Endodermal cell (in vitro differentiated cells): ENCODE data around the gene C9orf78. TPM values are rescaled to one million over a fixed set of nuclear protein-coding genes. Genes with fewer than 3 reads are reported as not detected.

Experiments
- DNase-seq: peaks from one replicate; pipeline ENCODE4 v3.0.0-alpha.2; 2017
- H3K27ac ChIP-seq: 2 replicates; pipeline ENCODE4 v1.5.1; 2013; ENCODE audit warnings: mild to moderate bottlenecking, low read depth, low read length, moderate library complexity
- H3K27me3 ChIP-seq: 2 replicates; pipeline ENCODE4 v1.6.1; 2013; ENCODE audit warnings: mild to moderate bottlenecking, low read length, moderate library complexity; ENCODE audit not compliant: insufficient read depth, control insufficient read depth, poor library complexity, severe bottlenecking
- H3K36me3 ChIP-seq: 2 replicates; pipeline ENCODE4 v1.7.0; 2013; ENCODE audit warnings: mild to moderate bottlenecking, low read length, moderate library complexity; ENCODE audit not compliant: control insufficient read depth, insufficient read depth
- H3K4me1 ChIP-seq: one replicate; pipeline ENCODE4 v1.7.0; 2013; ENCODE audit warnings: low read length; ENCODE audit not compliant: control insufficient read depth, insufficient read depth
- H3K4me3 ChIP-seq: 2 replicates; pipeline ENCODE4 v1.5.1; 2013; ENCODE audit warnings: mild to moderate bottlenecking, low read length, moderate library complexity
- H3K9ac ChIP-seq: 2 replicates; pipeline ENCODE4 v1.6.1; 2013; ENCODE audit warnings: mild to moderate bottlenecking, low read length, moderate library complexity; ENCODE audit not compliant: poor library complexity, severe bottlenecking; ENCODE audit errors: extremely low read depth
- H3K9me3 ChIP-seq: 2 replicates; pipeline ENCODE4 v1.6.1; 2013; ENCODE audit warnings: mild to moderate bottlenecking, low read length, moderate library complexity; ENCODE audit not compliant: control insufficient read depth
- H3K27ac Mint-ChIP-seq: 2 replicates; pipeline ENCODE4 v1.8.0; 2020; ENCODE audit warnings: mixed read lengths
- H3K27me3 Mint-ChIP-seq: 2 replicates; pipeline ENCODE4 v1.8.0; 2021; ENCODE audit warnings: mild to moderate bottlenecking, mixed read lengths; ENCODE audit not compliant: insufficient read depth
- H3K36me3 Mint-ChIP-seq: 2 replicates; pipeline ENCODE4 v1.8.0; 2020; ENCODE audit warnings: low read depth, mixed read lengths
- H3K4me1 Mint-ChIP-seq: 2 replicates; pipeline ENCODE4 v1.8.0; 2020; ENCODE audit warnings: mixed read lengths
- H3K4me3 Mint-ChIP-seq: 2 replicates; pipeline ENCODE4 v1.8.0; 2020; ENCODE audit warnings: mild to moderate bottlenecking, moderate library complexity, mixed read lengths
- H3K9me3 Mint-ChIP-seq: 2 replicates; pipeline ENCODE4 v1.8.0; 2020; ENCODE audit warnings: mild to moderate bottlenecking, mixed read lengths
- CTCF ChIP-seq: fragments of 200-600 bp; sonication (generic); conservative IDR thresholded peaks from 2 replicates; pipeline ENCODE4 v1.5.0; 2021; ENCODE audit warnings: antibody characterized with exemption, mild to moderate bottlenecking
- WGBS, 2 experiments: methylation state at CpG; one replicate each; pipeline versions ENCODE4 v1.1.5 to v1.1.7; 2013; ENCODE audit warnings: missing lambda C conversion rate in 2 of 2, mixed read lengths in 1 of 2; ENCODE audit not compliant: insufficient coverage in 1 of 2, insufficient read length in 1 of 2; 5-methylcytosine and 5-hydroxymethylcytosine counted together
- total RNA-seq, 2 donors: library from RNA; stranded (reverse); fragmentation: NEBNext Ultra II Directional in 1 of 2; extraction: Animal tissue kit (Norgen Biotek cat#: 25700) in 1 of 2; gene quantifications; 2 replicates in 1 of 2; 3 replicates in 1 of 2; pipeline ENCODE4 v1.2.1, GENCODE V29; 2021

Gene C9orf78
- total RNA-seq, 2 donors from 2014 or later: 29.9 to 34.1 TPM

DNA sequence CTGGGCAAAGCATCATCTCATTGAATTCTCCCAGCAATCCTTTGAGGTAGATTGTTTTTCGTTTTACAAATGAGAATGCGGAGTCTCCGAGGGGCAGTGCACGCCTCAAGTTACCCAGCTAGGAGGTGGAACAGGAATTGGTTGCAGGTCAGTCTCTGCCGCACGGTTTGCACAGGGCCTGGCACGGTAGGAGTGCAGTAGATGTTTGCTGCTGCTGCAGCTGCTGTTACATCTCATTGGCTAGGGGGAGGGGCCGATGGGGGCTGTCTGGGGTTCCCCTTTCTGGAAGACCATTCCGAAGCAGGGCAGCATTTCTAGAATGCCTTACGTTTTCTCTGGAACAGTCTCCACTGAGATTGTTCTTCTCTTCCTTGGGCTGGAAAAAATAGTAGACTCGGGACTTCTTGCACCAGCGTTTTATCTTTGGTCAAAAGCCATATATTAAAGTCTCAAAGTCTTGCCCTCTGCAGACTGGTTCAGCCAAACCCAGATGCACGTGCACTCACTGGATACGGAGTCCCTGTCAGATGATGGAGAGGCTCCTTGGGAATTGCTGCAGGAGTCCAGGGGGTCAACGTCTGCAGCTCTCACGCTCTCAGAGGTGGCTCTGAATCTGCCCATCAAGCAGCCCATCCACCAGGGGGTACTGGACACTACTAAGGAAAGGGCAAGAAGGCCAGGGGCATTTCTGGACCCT is 1.4 kb upstream of the C9orf78 start:
- H3K4me1 Mint-ChIP-seq: peaks cover 26% of the 10 kb centered on the region
- no peaks in the 10 kb centered on the region for H3K27me3 ChIP-seq
- H3K9me3 Mint-ChIP-seq: no peaks in the 10 kb centered on the region
- no peaks in the 10 kb centered on the region for H3K9me3 ChIP-seq
- H3K27ac ChIP-seq: no peak overlapping the region
- TF ChIP-seq CTCF: no peak
- no peaks in the 10 kb centered on the region for H3K4me1 ChIP-seq
- peaks cover 17% of the 10 kb centered on the region for H3K36me3 Mint-ChIP-seq
- H3K36me3 ChIP-seq: peaks cover 22% of the 10 kb centered on the region
- no peak for DNase-seq
- H3K4me3 Mint-ChIP-seq: peak overlapping the region; percentile 92
- H3K9ac ChIP-seq: peak overlapping the region; percentile 75
- H3K27ac Mint-ChIP-seq: peak overlapping the region; percentile 92
- H3K27me3 Mint-ChIP-seq: peaks cover 1% of the 10 kb centered on the region
- H3K4me3 ChIP-seq: peak overlapping the region; percentile 92
- WGBS, 2 experiments: 69 to 71% methylated on average over 16 of the region's 16 CpGs

GRCh38 chr9:129835860-129836223 is 767 bp upstream of the C9orf78 start:
- H3K27me3 Mint-ChIP-seq: peaks cover 1% of the 10 kb centered on the region
- Histone ChIP-seq H3K9me3 (no peaks in the 10 kb centered on the region), H3K27ac (no peak overlapping the region), H3K27me3 (no peaks in the 10 kb centered on the region), H3K4me3 (peak overlapping the region; percentile 92), H3K4me1 (no peaks in the 10 kb centered on the region), H3K9ac (peak overlapping the region; percentile 75), H3K36me3 (peaks cover 28% of the 10 kb centered on the region)
- no peak for DNase-seq
- peaks cover 22% of the 10 kb centered on the region for H3K36me3 Mint-ChIP-seq
- peaks cover 20% of the 10 kb centered on the region for H3K4me1 Mint-ChIP-seq
- WGBS, 2 experiments: 0 to 6% methylated on average over 3 to 19 of the region's 19 CpGs
- no peak for TF ChIP-seq CTCF
- H3K4me3 Mint-ChIP-seq: peak overlapping the region; percentile 92
- H3K9me3 Mint-ChIP-seq: no peaks in the 10 kb centered on the region
- H3K27ac Mint-ChIP-seq: peak overlapping the region; percentile 92

GRCh38 chr9:129834489-129835127 is 467 bp downstream of the C9orf78 start:
- peaks cover 40% of the 10 kb centered on the region for H3K36me3 ChIP-seq
- WGBS, 2 experiments: 6 to 7% methylated on average over 18 to 32 of the region's 32 CpGs
- no peaks in the 10 kb centered on the region for H3K4me1 ChIP-seq
- peak overlapping the region; percentile 44 for H3K9ac ChIP-seq
- H3K4me3 ChIP-seq: peak overlapping the region; percentile 92
- no peak overlapping the region for H3K27ac ChIP-seq
- Mint-ChIP-seq H3K36me3 (peaks cover 29% of the 10 kb centered on the region), H3K27me3 (peaks cover 1% of the 10 kb centered on the region), H3K27ac (peak overlapping the region; percentile 97), H3K9me3 (no peaks in the 10 kb centered on the region), H3K4me1 (peaks cover 20% of the 10 kb centered on the region), H3K4me3 (peak overlapping the region; percentile 92)
- no peaks in the 10 kb centered on the region for H3K9me3 ChIP-seq
- TF ChIP-seq CTCF: no peak
- no peak for DNase-seq
- no peaks in the 10 kb centered on the region for H3K27me3 ChIP-seq
